B cell (primary cell): ENCODE measurements around the gene ALKBH5. TPM values are rescaled to one million over a fixed set of nuclear protein-coding genes. Genes with fewer than 3 reads are reported as not detected.

Experiments
- ATAC-seq: fragments of 200-7000 bp; cut with Tn5 transposase; one replicate; pipeline ENCODE4 v1.10.0; 2021; ENCODE audit warnings: low read depth, mild to moderate bottlenecking, moderate number of reproducible peaks, moderate library complexity
- CTCF ChIA-PET: fragments of 350-600 bp; sonication (Branson Sonifier 250); formaldehyde crosslinking; loops from one replicate; lab custom pipeline; 2021; ENCODE audit warnings: antibody characterized with exemption, inconsistent platforms; lab: Charles Lee
- POLR2A ChIA-PET: fragments of 350-600 bp; sonication (Branson Sonifier 250); formaldehyde crosslinking; loops from one replicate; lab custom pipeline; 2021; ENCODE audit warnings: antibody characterized with exemption; lab: Charles Lee
- DNase-seq: peaks from one replicate; pipeline ENCODE4 v3.0.0; 2013
- H2AFZ ChIP-seq: 2 replicates; pipeline ENCODE4 v1.6.1; 2012; ENCODE audit warnings: mild to moderate bottlenecking, low read depth, low read length; ENCODE audit not compliant: insufficient read depth, poor library complexity, severe bottlenecking
- H3K27ac ChIP-seq, 2 donors: 1 replicate in 1 of 2; 2 replicates in 1 of 2; pipeline ENCODE4 v1.5.1; 2012 to 2013; ENCODE audit warnings: low read length in 2 of 2, mild to moderate bottlenecking in 2 of 2, moderate library complexity in 1 of 2
- H3K27me3 ChIP-seq, 4 experiments: fragments of 200-600 bp in 1 of 4; sonication (generic) in 1 of 4; replicated peaks in 1 of 4; 1 replicate in 2 of 4; 2 replicates in 2 of 4; pipeline versions ENCODE4 v1.6.1 to v1.7.0; 2013 to 2016; ENCODE audit warnings: low read length in 3 of 4, mild to moderate bottlenecking in 2 of 4, mixed read lengths in 1 of 4, moderate library complexity in 1 of 4; ENCODE audit not compliant: insufficient read depth in 4 of 4, control insufficient read depth in 3 of 4; ENCODE audit errors: control extremely low read depth in 1 of 4
- H3K36me3 ChIP-seq, 2 experiments: replicated peaks in 1 of 2; 1 replicate in 1 of 2; 2 replicates in 1 of 2; pipeline versions ENCODE4 v1.6.1 to v1.7.1; 2013; ENCODE audit warnings: low read length in 1 of 2; ENCODE audit not compliant: insufficient read depth in 2 of 2, control insufficient read depth in 1 of 2; ENCODE audit errors: control extremely low read depth in 1 of 2, extremely low read depth in 1 of 2
- H3K4me1 ChIP-seq, 2 donors: fragments of 200-600 bp in 1 of 2; sonication (generic) in 1 of 2; 1 replicate in 1 of 2; 2 replicates in 1 of 2; pipeline versions ENCODE4 v1.5.1 to v1.6.1; 2013 to 2017; ENCODE audit warnings: low read length in 2 of 2; ENCODE audit not compliant: control insufficient read depth in 2 of 2, insufficient read depth in 2 of 2
- H3K4me2 ChIP-seq: replicated peaks from 2 replicates; pipeline ENCODE3; 2012; ENCODE audit warnings: mild to moderate bottlenecking, low read depth, low read length; ENCODE audit not compliant: poor library complexity, severe bottlenecking
- H3K4me3 ChIP-seq, 5 experiments: fragments of 200-600 bp in 1 of 5; sonication (generic) in 1 of 5; 1 replicate in 3 of 5; 2 replicates in 2 of 5; pipeline versions ENCODE4 v1.5.1 to v1.7.0; 2011 to 2016; ENCODE audit warnings: low read length in 4 of 5, mild to moderate bottlenecking in 4 of 5, low read depth in 2 of 5, control low read depth in 1 of 5, moderate library complexity in 1 of 5; ENCODE audit not compliant: insufficient read depth in 1 of 5; ENCODE audit errors: control extremely low read depth in 1 of 5, extremely low read depth in 1 of 5
- H3K79me2 ChIP-seq: fragments of 200-600 bp; sonication (generic); one replicate; pipeline ENCODE4 v1.6.0; 2016; ENCODE audit warnings: low read length; ENCODE audit not compliant: control insufficient read depth, insufficient read depth
- H3K9ac ChIP-seq: fragments of 200-600 bp; sonication (generic); 2 replicates; pipeline ENCODE4 v1.6.1; 2017; ENCODE audit warnings: mild to moderate bottlenecking, low read length, moderate library complexity
- H3K9me3 ChIP-seq, 3 donors: one replicate each; pipeline versions ENCODE4 v1.6.1 to v1.7.1; 2013; ENCODE audit warnings: low read length in 2 of 3; ENCODE audit not compliant: control insufficient read depth in 2 of 3, insufficient read depth in 1 of 3; ENCODE audit errors: control extremely low read depth in 1 of 3
- H4K20me1 ChIP-seq: 2 replicates; pipeline ENCODE4 v1.6.0; 2012; ENCODE audit warnings: mild to moderate bottlenecking, low read length; ENCODE audit not compliant: insufficient read depth, control insufficient read depth, poor library complexity, severe bottlenecking
- H3K27ac Mint-ChIP-seq: one replicate; pipeline ENCODE4 v1.8.0; 2021; ENCODE audit warnings: mixed read lengths
- H3K27me3 Mint-ChIP-seq: one replicate; pipeline ENCODE4 v1.8.0; 2021; ENCODE audit warnings: mixed read lengths
- H3K4me1 Mint-ChIP-seq: one replicate; pipeline ENCODE4 v1.8.0; 2021; ENCODE audit warnings: mixed read lengths
- H3K4me3 Mint-ChIP-seq: one replicate; pipeline ENCODE4 v1.8.0; 2021; ENCODE audit warnings: mixed read lengths
- H3K9me3 Mint-ChIP-seq: one replicate; pipeline ENCODE4 v1.8.0; 2022; ENCODE audit warnings: mixed read lengths; ENCODE audit not compliant: insufficient read depth
- CTCF ChIP-seq: fragments of 200-600 bp; IDR thresholded peaks from one replicate; pipeline ENCODE4 v1.8.0; 2022; ENCODE audit warnings: antibody characterized with exemption, mild to moderate bottlenecking
- EZH2 ChIP-seq: IDR thresholded peaks from 2 replicates; pipeline ENCODE4 v1.6.1; 2012; ENCODE audit warnings: borderline replicate concordance, low read depth, mild to moderate bottlenecking, moderate library complexity, low read length; ENCODE audit not compliant: insufficient read depth, poor library complexity, severe bottlenecking
- WGBS: methylation state at CpG from one replicate; pipeline ENCODE4 v1.1.5; 2013; ENCODE audit warnings: missing lambda C conversion rate; ENCODE audit not compliant: insufficient coverage; 5-methylcytosine and 5-hydroxymethylcytosine counted together
- intact Hi-C: fragments of 100-400 bp; cut with micrococcal nuclease; formaldehyde crosslinking; loops from one replicate; pipeline ENCODE4 v1.10.0; 2022
- polyA plus RNA-seq: library from polyadenylated mRNA; depleted of rRNA; stranded (reverse); fragments of >200 nt; gene quantifications from 2 replicates; pipeline ENCODE4 v1.2.3, GENCODE V29; 2012
- total RNA-seq, 2 donors: library from RNA; stranded (reverse); fragments of 120-200 nt in 1 of 2; gene quantifications; 1 replicate in 1 of 2; 2 replicates in 1 of 2; pipeline versions ENCODE4 v1.2.3 to v1.2.4, GENCODE V29; 2013 to 2022

Gene ALKBH5
- total and polyA plus RNA-seq, 2 donors (not counting 1 experiment from before 2014, with no cell fraction given), result 63.3 to 104 TPM

- ChIA-PET POLR2A (no interaction called here), CTCF (interaction anchor here (0.7 to 1.2 kb wide), 5 partner anchors 8 to 191 kb away, joined by 3 to 5 read pairs (median 4); no protein-coding TSS in a partner anchor)
- Mint-ChIP-seq H3K27me3 (no peaks in the 10 kb centered on the region), H3K27ac (no peak overlapping the region), H3K4me1 (peaks cover 10% of the 10 kb centered on the region), H3K9me3 (no peaks in the 10 kb centered on the region), H3K4me3 (no peak overlapping the region)
- intact Hi-C loops, result no loop called here
- H3K79me2 ChIP-seq, result peaks cover 13% of the 10 kb centered on the region
- no peaks in the 10 kb centered on the region for H4K20me1 ChIP-seq
- TF ChIP-seq CTCF, result no peak
- no peak for TF ChIP-seq EZH2
- H3K4me1 ChIP-seq, result peaks cover 10 to 16% of the 10 kb centered on the region in 2 donors
- no peak overlapping the region for H2AFZ ChIP-seq
- no peaks in the 10 kb centered on the region for H3K27me3 ChIP-seq
- H3K9me3 ChIP-seq, result no peaks in the 10 kb centered on the region
- no peak overlapping the region for H3K4me3 ChIP-seq
- no peaks in the 10 kb centered on the region for H3K36me3 ChIP-seq
- 97% methylated on average over 3 of the region's 4 CpGs for WGBS
- no peak overlapping the region for H3K27ac ChIP-seq
- H3K4me2 ChIP-seq, result no peak overlapping the region
- ATAC-seq (no peak), DNase-seq (no peak)
- no peak overlapping the region for H3K9ac ChIP-seq
Measured at GRCh38 chr17:18224053-18224386, 40.4 kb downstream of the ALKBH5 start.

- POLR2A ChIA-PET, result no interaction called here
- no peak overlapping the region for H3K27ac ChIP-seq
- CTCF ChIA-PET, result interaction anchor here (0.9 to 1.2 kb wide), 4 partner anchors 8 to 71 kb away, joined by 3 to 5 read pairs (median 4); no protein-coding TSS in a partner anchor
- peak overlapping the region in 4 of 5 experiments; percentile 19 to 45 (median 40) for H3K4me3 ChIP-seq
- H3K9ac ChIP-seq, result peak overlapping the region; percentile 26
- no peaks in the 10 kb centered on the region for H3K36me3 ChIP-seq
- peak overlapping the region; percentile 70 for H3K4me2 ChIP-seq
- peak overlapping the region; percentile 43 for H2AFZ ChIP-seq
- no peaks in the 10 kb centered on the region for H3K27me3 ChIP-seq
- WGBS, result 68% methylated on average over 20 of the region's 23 CpGs
- H3K9me3 Mint-ChIP-seq, result no peaks in the 10 kb centered on the region
- ATAC-seq (no peak), DNase-seq (peak; percentile 30)
- H3K9me3 ChIP-seq, result no peaks in the 10 kb centered on the region
- no peaks in the 10 kb centered on the region for H3K27me3 Mint-ChIP-seq
- no peaks in the 10 kb centered on the region for H4K20me1 ChIP-seq
- H3K4me1 Mint-ChIP-seq, result peaks cover 10% of the 10 kb centered on the region
- H3K79me2 ChIP-seq, result peaks cover 13% of the 10 kb centered on the region
- no peak overlapping the region for H3K27ac Mint-ChIP-seq
- peaks cover 10 to 16% of the 10 kb centered on the region in 2 donors for H3K4me1 ChIP-seq
- H3K4me3 Mint-ChIP-seq, result peak overlapping the region; percentile 72
- TF ChIP-seq CTCF (no peak), EZH2 (no peak)
- intact Hi-C loops, result loop anchor here (1.0 kb wide), 4 partner anchors 36 to 91 kb away; partner anchors contain the start of genes ALKBH5, MIEF2 and SMCR8
Measured at GRCh38 chr17:18224387-18225120, 40.9 kb downstream of the ALKBH5 start.
